GM18508 (cell line): Measurements from ENCODE around the gene SMYD3.
"Not testable (repeated sequence)": the region's sequence is repeated elsewhere in the genome, so short reads cannot be mapped to it uniquely, and the experiment has no call there.

Experiments
- ATAC-seq: cut with Tn5 transposase; IDR thresholded peaks from one replicate; pipeline ENCODE4 v1.9.1; 2021; ENCODE audit warnings: moderate number of reproducible peaks; ENCODE audit not compliant: insufficient read depth, unreplicated experiment

SMYD3 gene

GRCh38 chr1:245986404-245987218 is 520.5 kb downstream of the SMYD3 start:
- ATAC-seq = no peak

- no peak for ATAC-seq
These were observed 522.5 kb downstream of the SMYD3 start for GRCh38 chr1:245984390-245985155.

GRCh38 chr1:245983294-245983967 is 523.6 kb downstream of the SMYD3 start:
- no peak for ATAC-seq

GRCh38 chr1:245979589-245979988 is 527.5 kb downstream of the SMYD3 start:
- no peak for ATAC-seq

- no peak for ATAC-seq
These were observed 528.2 kb downstream of the SMYD3 start for GRCh38 chr1:245978915-245979314.

- ATAC-seq = no peak
These were observed 534.6 kb downstream of the SMYD3 start for GRCh38 chr1:245972476-245972875.

- no peak for ATAC-seq
These were observed 535.4 kb downstream of the SMYD3 start for GRCh38 chr1:245971711-245972085.

GRCh38 chr1:245971076-245971710 is 535.9 kb downstream of the SMYD3 start:
- ATAC-seq = not testable (repeated sequence)

- ATAC-seq = no peak
These were observed 537.8 kb downstream of the SMYD3 start for GRCh38 chr1:245969283-245969682.

- ATAC-seq = no peak
These were observed 538.3 kb downstream of the SMYD3 start for GRCh38 chr1:245968775-245969174.

GRCh38 chr1:245965398-245965797 is 541.7 kb downstream of the SMYD3 start:
- ATAC-seq = no peak

GRCh38 chr1:245963649-245964048 is 543.4 kb downstream of the SMYD3 start:
- no peak for ATAC-seq

- no peak for ATAC-seq
These were observed 544.6 kb downstream of the SMYD3 start for GRCh38 chr1:245962453-245962852.

- ATAC-seq = no peak
These were observed 545.9 kb downstream of the SMYD3 start for GRCh38 chr1:245961137-245961540.

GRCh38 chr1:245960171-245960570 is 546.9 kb downstream of the SMYD3 start:
- no peak for ATAC-seq

GRCh38 chr1:245958016-245958415 is 549.1 kb downstream of the SMYD3 start:
- no peak for ATAC-seq

- no peak for ATAC-seq
These were observed 549.7 kb downstream of the SMYD3 start for GRCh38 chr1:245957427-245957826.

GRCh38 chr1:245956225-245956624 is 550.9 kb downstream of the SMYD3 start:
- ATAC-seq = no peak

- ATAC-seq = no peak
These were observed 553.0 kb downstream of the SMYD3 start for GRCh38 chr1:245953876-245954660.
